WTC11 (cell line): ENCODE data around the gene PRTFDC1.

Experiments used
- ATF1 ChIP-seq: sonication (generic); formaldehyde crosslinking; IDR thresholded peaks from 2 replicates; pipeline ENCODE4 v1.8.1; 2023; ENCODE audit warnings: mild to moderate bottlenecking, moderate library complexity, missing genetic modification reagents
- CREB1 ChIP-seq: sonication (generic); formaldehyde crosslinking; IDR thresholded peaks from 2 replicates; pipeline ENCODE4 v1.8.0; 2023; ENCODE audit warnings: mild to moderate bottlenecking, missing genetic modification reagents
- ESRRA ChIP-seq: sonication (generic); formaldehyde crosslinking; IDR thresholded peaks from 2 replicates; pipeline ENCODE4 v1.8.1; 2022; ENCODE audit warnings: mild to moderate bottlenecking, missing genetic modification reagents, borderline replicate concordance
- ETV6 ChIP-seq: sonication (generic); formaldehyde crosslinking; IDR thresholded peaks from 2 replicates; pipeline ENCODE4 v1.8.1; 2022; ENCODE audit warnings: mild to moderate bottlenecking, missing genetic modification reagents
- FOXJ3 ChIP-seq: sonication (generic); formaldehyde crosslinking; IDR thresholded peaks from 2 replicates; pipeline ENCODE4 v1.9.0; 2021; ENCODE audit warnings: missing genetic modification reagents, mild to moderate bottlenecking, borderline replicate concordance
- FOXK1 ChIP-seq: sonication (generic); formaldehyde crosslinking; IDR thresholded peaks from 2 replicates; pipeline ENCODE4 v1.8.0; 2022; ENCODE audit warnings: mild to moderate bottlenecking, moderate library complexity, missing genetic modification reagents
- NR1H2 ChIP-seq: sonication (generic); formaldehyde crosslinking; IDR thresholded peaks from 2 replicates; pipeline ENCODE4 v1.9.0; 2021; ENCODE audit warnings: mild to moderate bottlenecking, moderate library complexity, missing genetic modification reagents
- SP1 ChIP-seq: sonication (generic); formaldehyde crosslinking; conservative IDR thresholded peaks from 2 replicates; pipeline ENCODE4 v1.8.1; 2022; ENCODE audit warnings: missing genetic modification reagents
- TP53 ChIP-seq: sonication (generic); formaldehyde crosslinking; IDR thresholded peaks from 2 replicates; pipeline ENCODE4 v1.8.1; 2023; ENCODE audit warnings: mild to moderate bottlenecking, missing genetic modification reagents
- TF ChIP-seq, protein P1 (sequence below): fragments of 200-600 bp; IDR thresholded peaks from 2 replicates; pipeline ENCODE4 v1.8.0; 2022; ENCODE audit warnings: antibody characterized with exemption
- TF ChIP-seq, protein P2 (sequence below): sonication (generic); formaldehyde crosslinking; IDR thresholded peaks from 2 replicates; pipeline ENCODE4 v1.8.0; 2022; ENCODE audit warnings: mild to moderate bottlenecking, missing genetic modification reagents
- TF ChIP-seq, protein P3 (sequence below): sonication (generic); formaldehyde crosslinking; IDR thresholded peaks from 2 replicates; pipeline ENCODE4 v1.8.0; 2022; ENCODE audit warnings: mild to moderate bottlenecking, missing genetic modification reagents
- TF ChIP-seq, protein P4 (sequence below): sonication (generic); formaldehyde crosslinking; IDR thresholded peaks from 2 replicates; pipeline ENCODE4 v1.8.1; 2022; ENCODE audit warnings: low read depth, mild to moderate bottlenecking, moderate library complexity, missing genetic modification reagents, borderline replicate concordance
- TF ChIP-seq, protein P5 (sequence below): sonication (generic); formaldehyde crosslinking; IDR thresholded peaks from 2 replicates; pipeline ENCODE4 v1.8.1; 2023; ENCODE audit warnings: mild to moderate bottlenecking, missing genetic modification reagents, moderate library complexity

DNA sequence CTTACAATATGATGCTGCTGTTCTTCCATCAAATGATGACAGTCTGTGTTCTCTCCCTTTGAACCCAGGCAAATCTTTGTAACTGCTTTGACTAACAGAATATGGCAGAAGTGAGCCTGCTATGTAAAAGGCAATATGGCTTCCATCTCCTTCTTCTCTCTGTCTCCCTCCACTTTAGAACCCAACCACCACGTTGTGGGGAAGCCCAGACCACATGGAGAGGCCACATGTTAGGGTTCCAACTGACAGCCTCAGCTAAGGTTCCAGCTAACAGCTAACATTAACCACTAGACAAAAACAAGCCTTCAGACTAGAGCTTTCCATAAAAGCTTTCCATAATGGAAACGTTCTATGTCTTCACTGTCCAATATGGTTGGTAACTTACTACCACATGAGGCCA lies 107.7 kb downstream of the PRTFDC1 start:
- TF ChIP-seq, protein P1, sequence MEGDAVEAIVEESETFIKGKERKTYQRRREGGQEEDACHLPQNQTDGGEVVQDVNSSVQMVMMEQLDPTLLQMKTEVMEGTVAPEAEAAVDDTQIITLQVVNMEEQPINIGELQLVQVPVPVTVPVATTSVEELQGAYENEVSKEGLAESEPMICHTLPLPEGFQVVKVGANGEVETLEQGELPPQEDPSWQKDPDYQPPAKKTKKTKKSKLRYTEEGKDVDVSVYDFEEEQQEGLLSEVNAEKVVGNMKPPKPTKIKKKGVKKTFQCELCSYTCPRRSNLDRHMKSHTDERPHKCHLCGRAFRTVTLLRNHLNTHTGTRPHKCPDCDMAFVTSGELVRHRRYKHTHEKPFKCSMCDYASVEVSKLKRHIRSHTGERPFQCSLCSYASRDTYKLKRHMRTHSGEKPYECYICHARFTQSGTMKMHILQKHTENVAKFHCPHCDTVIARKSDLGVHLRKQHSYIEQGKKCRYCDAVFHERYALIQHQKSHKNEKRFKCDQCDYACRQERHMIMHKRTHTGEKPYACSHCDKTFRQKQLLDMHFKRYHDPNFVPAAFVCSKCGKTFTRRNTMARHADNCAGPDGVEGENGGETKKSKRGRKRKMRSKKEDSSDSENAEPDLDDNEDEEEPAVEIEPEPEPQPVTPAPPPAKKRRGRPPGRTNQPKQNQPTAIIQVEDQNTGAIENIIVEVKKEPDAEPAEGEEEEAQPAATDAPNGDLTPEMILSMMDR, result no peak
- TF ChIP-seq FOXK1 (CRISPR knock-in tag) (no peak), FOXJ3 (CRISPR knock-in tag) (no peak), SP1 (no peak), NR1H2 (CRISPR knock-in tag) (no peak), ETV6 (CRISPR knock-in tag) (no peak), CREB1 (CRISPR knock-in tag) (no peak), TP53 (CRISPR knock-in tag) (no peak), ESRRA (CRISPR knock-in tag) (no peak), ATF1 (no peak)
- TF ChIP-seq, protein P2, sequence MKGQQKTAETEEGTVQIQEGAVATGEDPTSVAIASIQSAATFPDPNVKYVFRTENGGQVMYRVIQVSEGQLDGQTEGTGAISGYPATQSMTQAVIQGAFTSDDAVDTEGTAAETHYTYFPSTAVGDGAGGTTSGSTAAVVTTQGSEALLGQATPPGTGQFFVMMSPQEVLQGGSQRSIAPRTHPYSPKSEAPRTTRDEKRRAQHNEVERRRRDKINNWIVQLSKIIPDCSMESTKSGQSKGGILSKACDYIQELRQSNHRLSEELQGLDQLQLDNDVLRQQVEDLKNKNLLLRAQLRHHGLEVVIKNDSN (CRISPR knock-in tag), result no peak
- TF ChIP-seq, protein P3, sequence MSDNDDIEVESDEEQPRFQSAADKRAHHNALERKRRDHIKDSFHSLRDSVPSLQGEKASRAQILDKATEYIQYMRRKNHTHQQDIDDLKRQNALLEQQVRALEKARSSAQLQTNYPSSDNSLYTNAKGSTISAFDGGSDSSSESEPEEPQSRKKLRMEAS (CRISPR knock-in tag), result no peak
- TF ChIP-seq, protein P4, sequence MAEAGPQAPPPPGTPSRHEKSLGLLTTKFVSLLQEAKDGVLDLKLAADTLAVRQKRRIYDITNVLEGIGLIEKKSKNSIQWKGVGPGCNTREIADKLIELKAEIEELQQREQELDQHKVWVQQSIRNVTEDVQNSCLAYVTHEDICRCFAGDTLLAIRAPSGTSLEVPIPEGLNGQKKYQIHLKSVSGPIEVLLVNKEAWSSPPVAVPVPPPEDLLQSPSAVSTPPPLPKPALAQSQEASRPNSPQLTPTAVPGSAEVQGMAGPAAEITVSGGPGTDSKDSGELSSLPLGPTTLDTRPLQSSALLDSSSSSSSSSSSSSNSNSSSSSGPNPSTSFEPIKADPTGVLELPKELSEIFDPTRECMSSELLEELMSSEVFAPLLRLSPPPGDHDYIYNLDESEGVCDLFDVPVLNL (CRISPR knock-in tag), result no peak
- TF ChIP-seq, protein P5, sequence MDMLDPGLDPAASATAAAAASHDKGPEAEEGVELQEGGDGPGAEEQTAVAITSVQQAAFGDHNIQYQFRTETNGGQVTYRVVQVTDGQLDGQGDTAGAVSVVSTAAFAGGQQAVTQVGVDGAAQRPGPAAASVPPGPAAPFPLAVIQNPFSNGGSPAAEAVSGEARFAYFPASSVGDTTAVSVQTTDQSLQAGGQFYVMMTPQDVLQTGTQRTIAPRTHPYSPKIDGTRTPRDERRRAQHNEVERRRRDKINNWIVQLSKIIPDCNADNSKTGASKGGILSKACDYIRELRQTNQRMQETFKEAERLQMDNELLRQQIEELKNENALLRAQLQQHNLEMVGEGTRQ (CRISPR knock-in tag), result no peak
